Stimulated activated CD4-positive, alpha-beta T cell treated with anti-CD3 and anti-CD28 coated beads, Interleukin-2, amount 100 ng/mL, for 4 hours (primary cell): Measurements from ENCODE around the gene USH2A.

Experiments
- DNase-seq: peaks from one replicate; pipeline ENCODE4 v3.0.0-alpha.2; 2020; ENCODE audit warnings: low read depth

The USH2A gene

GRCh38 chr1:215779729-215780128, 643.5 kb downstream of the USH2A start:
- DNase-seq: no peak

GRCh38 chr1:215777370-215777925, 645.8 kb downstream of the USH2A start:
- no peak for DNase-seq

- DNase-seq: no peak
Measured at GRCh38 chr1:215776336-215776735, 646.9 kb downstream of the USH2A start.

GRCh38 chr1:215772151-215772550, 651.1 kb downstream of the USH2A start:
- no peak for DNase-seq

- DNase-seq: no peak
Measured at GRCh38 chr1:215768303-215768702, 654.9 kb downstream of the USH2A start.

GRCh38 chr1:215767761-215768160, 655.5 kb downstream of the USH2A start:
- DNase-seq: no peak

GRCh38 chr1:215766521-215766920, 656.7 kb downstream of the USH2A start:
- DNase-seq: no peak

GRCh38 chr1:215765833-215766232, 657.4 kb downstream of the USH2A start:
- no peak for DNase-seq

- no peak for DNase-seq
Measured at GRCh38 chr1:215761446-215761845, 661.8 kb downstream of the USH2A start.

- DNase-seq: no peak
Measured at GRCh38 chr1:215754112-215754511, 669.1 kb downstream of the USH2A start.

GRCh38 chr1:215749414-215749813, 673.8 kb downstream of the USH2A start:
- DNase-seq: no peak

- no peak for DNase-seq
Measured at GRCh38 chr1:215748431-215748830, 674.8 kb downstream of the USH2A start.

- DNase-seq: no peak
Measured at GRCh38 chr1:215744419-215744818, 678.8 kb downstream of the USH2A start.

- no peak for DNase-seq
Measured at GRCh38 chr1:215739025-215739424, 684.2 kb downstream of the USH2A start.

- DNase-seq: no peak
Measured at GRCh38 chr1:215731699-215732098, 691.5 kb downstream of the USH2A start.

- DNase-seq: no peak
Measured at GRCh38 chr1:215730600-215730999, 692.6 kb downstream of the USH2A start.

GRCh38 chr1:215728169-215728568, 695.1 kb downstream of the USH2A start:
- no peak for DNase-seq

- DNase-seq: no peak
Measured at GRCh38 chr1:215720126-215720525, 703.1 kb downstream of the USH2A start.

- DNase-seq: no peak
Measured at GRCh38 chr1:215719552-215719951, 703.7 kb downstream of the USH2A start.

- DNase-seq: no peak
Measured at GRCh38 chr1:215718575-215719287, 704.5 kb downstream of the USH2A start.

- DNase-seq: no peak
Measured at GRCh38 chr1:215717677-215718426, 705.4 kb downstream of the USH2A start.

- no peak for DNase-seq
Measured at GRCh38 chr1:215710899-215711225, 712.4 kb downstream of the USH2A start.
